ENCODE data around the gene SLC23A1. TPM values are rescaled to one million over a fixed set of nuclear protein-coding genes. Genes with fewer than 3 reads are reported as not detected.
A peak's percentile ranks its signal among the peaks of the same experiment; 100 is the strongest.

SLC23A1 gene
- total and polyA plus RNA-seq, 11 donors = not detected

- WGBS, 4 donors = 10 to 41% (median 19%) methylated on average over 23 to 49 of the region's 49 CpGs
- peaks cover 0 to 28% (median 0%) of the 10 kb centered on the region in 9 donors for H3K27me3 ChIP-seq
- peaks cover 0 to 14% (median 0%) of the 10 kb centered on the region in 9 donors for H3K36me3 ChIP-seq
- no peak for DNase-seq
- peak overlapping the region; percentile 84 to 97 (median 93) for H3K27ac ChIP-seq
- H3K9me3 ChIP-seq = no peaks in the 10 kb centered on the region
- intact Hi-C loops (cut with DNase I) = loop anchor here in 5 of 10 donors (2.0 to 10.0 kb wide), 4 partner anchors 21 to 99 kb away; partner anchors contain the start of genes PAIP2 (in 5 of the 5) and MATR3 (in 1 of the 5)
- peak overlapping the region; percentile 65 to 82 (median 69) for H3K4me3 ChIP-seq
- no peak for ATAC-seq
- TF ChIP-seq, protein P1, sequence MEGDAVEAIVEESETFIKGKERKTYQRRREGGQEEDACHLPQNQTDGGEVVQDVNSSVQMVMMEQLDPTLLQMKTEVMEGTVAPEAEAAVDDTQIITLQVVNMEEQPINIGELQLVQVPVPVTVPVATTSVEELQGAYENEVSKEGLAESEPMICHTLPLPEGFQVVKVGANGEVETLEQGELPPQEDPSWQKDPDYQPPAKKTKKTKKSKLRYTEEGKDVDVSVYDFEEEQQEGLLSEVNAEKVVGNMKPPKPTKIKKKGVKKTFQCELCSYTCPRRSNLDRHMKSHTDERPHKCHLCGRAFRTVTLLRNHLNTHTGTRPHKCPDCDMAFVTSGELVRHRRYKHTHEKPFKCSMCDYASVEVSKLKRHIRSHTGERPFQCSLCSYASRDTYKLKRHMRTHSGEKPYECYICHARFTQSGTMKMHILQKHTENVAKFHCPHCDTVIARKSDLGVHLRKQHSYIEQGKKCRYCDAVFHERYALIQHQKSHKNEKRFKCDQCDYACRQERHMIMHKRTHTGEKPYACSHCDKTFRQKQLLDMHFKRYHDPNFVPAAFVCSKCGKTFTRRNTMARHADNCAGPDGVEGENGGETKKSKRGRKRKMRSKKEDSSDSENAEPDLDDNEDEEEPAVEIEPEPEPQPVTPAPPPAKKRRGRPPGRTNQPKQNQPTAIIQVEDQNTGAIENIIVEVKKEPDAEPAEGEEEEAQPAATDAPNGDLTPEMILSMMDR (IDR thresholded peaks at IDR 0.05) = no peak
- TF ChIP-seq POLR2A (IDR thresholded peaks at IDR 0.05) = no peak
- peaks cover 5 to 86% (median 54%) of the 10 kb centered on the region in 12 donors for H3K4me1 ChIP-seq
Observed at GRCh38 chr5:139393497-139394122, 10.5 kb upstream of the SLC23A1 start.

DNA sequence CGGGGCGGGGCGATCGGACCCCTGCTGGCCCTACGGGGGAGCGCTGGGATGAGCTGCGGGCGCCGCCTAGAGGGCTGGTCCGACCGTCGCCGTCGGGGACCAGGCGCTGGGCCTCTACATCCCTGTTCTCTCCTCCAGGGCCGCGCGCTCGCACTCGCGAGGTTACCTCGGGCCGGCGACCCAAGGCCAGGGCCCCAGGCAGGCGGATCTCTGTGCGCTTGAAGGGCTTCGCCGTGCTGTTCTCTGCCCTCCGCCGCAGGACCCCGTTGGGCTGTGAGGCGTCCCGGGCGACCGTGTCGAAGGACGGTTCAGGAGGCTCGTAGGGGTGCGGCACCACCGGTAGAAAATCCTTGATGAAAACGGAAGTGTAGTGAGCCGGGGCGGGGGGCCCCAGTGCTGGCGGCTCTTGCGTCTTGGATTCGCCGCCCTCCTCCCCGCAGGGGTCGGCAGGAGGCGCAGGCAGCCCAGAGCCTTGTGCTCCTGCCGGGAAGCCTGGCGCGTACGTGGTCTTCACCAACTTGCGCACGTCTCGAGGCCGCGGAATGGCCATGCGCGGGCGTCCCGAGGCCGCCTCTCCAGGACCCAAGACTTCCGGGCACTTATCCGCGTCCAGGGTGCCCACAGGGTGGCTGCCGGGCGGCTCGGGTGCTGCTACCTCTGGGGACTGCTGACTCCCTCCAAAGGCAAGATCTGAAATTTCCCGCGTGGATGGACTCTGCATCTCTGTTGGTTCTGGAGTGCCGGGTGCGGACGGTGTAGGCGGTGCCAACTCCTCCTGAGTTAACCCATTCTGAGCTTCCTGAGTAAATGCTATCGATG, 9.8 kb upstream of the SLC23A1 start:
- peak in 3 of 4 donors; percentile 8 to 27 (median 19) for ATAC-seq
- no peaks in the 10 kb centered on the region for H3K9me3 ChIP-seq
- TF ChIP-seq POLR2A (IDR thresholded peaks at IDR 0.05) = no peak
- TF ChIP-seq, protein P1 (IDR thresholded peaks at IDR 0.05) = peak in 11 of 12 donors; percentile 23 to 56 (median 39)
- DNase-seq = peak in 4 of 5 donors; percentile 57 to 86 (median 66)
- peak overlapping the region; percentile 65 to 82 (median 69) for H3K4me3 ChIP-seq
- peak overlapping the region in 10 of 12 donors; percentile 84 to 97 (median 92) for H3K27ac ChIP-seq
- intact Hi-C loops (cut with DNase I) = loop anchor here in 5 of 10 donors (5.0 to 10.0 kb wide), 2 partner anchors 51 to 98 kb away; partner anchors contain the start of genes PAIP2 (in 5 of the 5) and MATR3 (in 1 of the 5)
- H3K27me3 ChIP-seq = peaks cover 0 to 28% (median 0%) of the 10 kb centered on the region in 9 donors
- peaks cover 0 to 14% (median 0%) of the 10 kb centered on the region in 9 donors for H3K36me3 ChIP-seq
- WGBS, 4 donors = 13 to 67% (median 31%) methylated on average over 33 to 77 of the region's 77 CpGs
- peaks cover 5 to 90% (median 61%) of the 10 kb centered on the region in 12 donors for H3K4me1 ChIP-seq

DNA sequence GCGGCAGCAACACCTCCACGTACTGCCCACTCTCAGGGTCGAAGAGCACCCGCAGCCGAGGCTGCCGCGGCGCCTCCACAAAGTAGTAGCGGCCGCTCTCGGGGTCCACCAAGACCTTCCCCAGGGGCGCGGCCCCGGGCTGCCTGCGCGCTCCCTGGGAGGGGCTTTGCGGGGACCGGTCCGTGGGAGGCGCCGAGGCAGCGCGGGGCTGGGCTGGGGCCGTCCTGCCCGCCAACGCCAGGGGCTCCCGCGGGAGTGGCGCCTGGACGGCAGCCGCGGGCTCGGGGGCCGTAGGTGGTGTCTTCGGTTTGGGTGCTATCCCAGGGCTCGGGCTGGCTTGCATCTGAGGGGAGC, 9.2 kb upstream of the SLC23A1 start:
- no peak for ATAC-seq
- intact Hi-C loops (cut with DNase I) = loop anchor here in 5 of 10 donors (5.0 to 10.0 kb wide), 2 partner anchors 50 to 98 kb away; partner anchors contain the start of genes PAIP2 (in 5 of the 5) and MATR3 (in 1 of the 5)
- Histone ChIP-seq H3K27ac (peak overlapping the region in 10 of 12 donors; percentile 42 to 97 (median 62)), H3K36me3 (peaks cover 0 to 14% (median 0%) of the 10 kb centered on the region in 9 donors), H3K27me3 (peaks cover 0 to 28% (median 0%) of the 10 kb centered on the region in 9 donors), H3K4me3 (peak overlapping the region; percentile 65 to 82 (median 69)), H3K9me3 (no peaks in the 10 kb centered on the region), H3K4me1 (peaks cover 5 to 90% (median 62%) of the 10 kb centered on the region in 12 donors)
- WGBS, 4 donors = 17 to 33% (median 29%) methylated on average over 6 to 36 of the region's 36 CpGs
- TF ChIP-seq, protein P1 (IDR thresholded peaks at IDR 0.05) = no peak
- no peak for TF ChIP-seq POLR2A (IDR thresholded peaks at IDR 0.05)
- DNase-seq = no peak
